Stimulated activated CD4-positive, alpha-beta T cell treated with anti-CD3 and anti-CD28 coated beads, Interleukin-4, amount 100 ng/mL, for 4 hours (primary cell): Measurements from ENCODE around the gene ZFYVE26.

Experiments
- DNase-seq, 2 experiments: peaks; one replicate each; pipeline ENCODE4 v3.0.0-alpha.2; 2020

The ZFYVE26 gene

GRCh38 chr14:67815573-67816225 lies 691 bp downstream of the ZFYVE26 start:
- no peak for DNase-seq

- DNase-seq: no peak
These were observed 1.6 kb downstream of the ZFYVE26 start for GRCh38 chr14:67814821-67815220.

- no peak for DNase-seq
These were observed 10.1 kb downstream of the ZFYVE26 start for GRCh38 chr14:67806246-67806645.

GRCh38 chr14:67800743-67801142 lies 15.6 kb downstream of the ZFYVE26 start:
- no peak for DNase-seq

- no peak for DNase-seq
These were observed 17.7 kb downstream of the ZFYVE26 start for GRCh38 chr14:67798731-67799130.

- DNase-seq: no peak
These were observed 28.7 kb downstream of the ZFYVE26 start for GRCh38 chr14:67787673-67788072.

GRCh38 chr14:67785270-67786109 lies 30.9 kb downstream of the ZFYVE26 start:
- no peak for DNase-seq

- DNase-seq: no peak
These were observed 32.1 kb downstream of the ZFYVE26 start for GRCh38 chr14:67784244-67784823.

- DNase-seq: no peak
These were observed 34.3 kb downstream of the ZFYVE26 start for GRCh38 chr14:67782090-67782489.

- DNase-seq: no peak
These were observed 37.6 kb downstream of the ZFYVE26 start for GRCh38 chr14:67778792-67779191.

GRCh38 chr14:67776653-67777322 lies 39.6 kb downstream of the ZFYVE26 start:
- DNase-seq: no peak

- DNase-seq: no peak
These were observed 42.5 kb downstream of the ZFYVE26 start for GRCh38 chr14:67773844-67774377.

GRCh38 chr14:67768219-67768618 lies 48.2 kb downstream of the ZFYVE26 start:
- no peak for DNase-seq

GRCh38 chr14:67766035-67766680 lies 50.2 kb downstream of the ZFYVE26 start:
- DNase-seq: no peak

- DNase-seq: no peak
These were observed 51.1 kb downstream of the ZFYVE26 start for GRCh38 chr14:67765192-67765834.

- DNase-seq: no peak
These were observed 51.9 kb downstream of the ZFYVE26 start for GRCh38 chr14:67764496-67764895.

- DNase-seq: no peak
These were observed 53.1 kb downstream of the ZFYVE26 start for GRCh38 chr14:67763158-67763822.

GRCh38 chr14:67762051-67762450 lies 54.3 kb downstream of the ZFYVE26 start:
- DNase-seq: no peak

- DNase-seq: no peak
These were observed 56.5 kb downstream of the ZFYVE26 start for GRCh38 chr14:67759916-67760315.

GRCh38 chr14:67757175-67757574 lies 59.2 kb downstream of the ZFYVE26 start:
- DNase-seq: no peak

GRCh38 chr14:67756496-67756895 lies 59.9 kb downstream of the ZFYVE26 start:
- DNase-seq: no peak
